Stimulated activated CD8-positive, alpha-beta memory T cell treated with anti-CD3 and anti-CD28 coated beads, Interleukin-7, amount 100 ng/mL, for 4 hours (primary cell): ENCODE results near the gene LY6G6F.

ENCODE experiments used
- DNase-seq, 2 donors: peaks; one replicate each; pipeline ENCODE4 v3.0.0-alpha.2; 2020; ENCODE audit warnings: low read depth in 2 of 2

Gene LY6G6F

DNA sequence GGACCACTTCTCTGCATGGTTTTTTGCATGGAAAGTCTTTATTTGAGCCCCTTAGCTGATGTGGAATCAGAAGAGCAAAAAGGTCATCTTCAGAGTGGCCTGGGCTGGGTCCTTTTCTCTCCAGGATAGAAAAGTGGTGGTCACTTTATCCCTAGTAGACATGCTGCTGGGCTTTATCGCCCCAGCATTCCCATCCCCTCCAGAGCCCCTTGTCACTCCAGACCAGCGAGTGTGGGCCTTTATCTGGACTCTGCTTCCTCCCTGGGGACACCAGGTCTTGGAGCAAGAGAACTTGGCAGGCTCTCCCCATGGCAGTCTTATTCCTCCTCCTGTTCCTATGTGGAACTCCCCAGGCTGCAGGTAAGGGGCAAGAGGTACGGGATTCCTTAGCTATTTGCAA lies at the start of gene LY6G6F:
Gene LY6G6F, plus strand, starts transcription at position 268 of the 400 bp plus-strand sequence. Its CDS starts 41 bp downstream, at position 309.
- no peak for DNase-seq

GRCh38 chr6:31657406-31658157 lies 49.1 kb upstream of the LY6G6F start:
- no peak for DNase-seq

DNA sequence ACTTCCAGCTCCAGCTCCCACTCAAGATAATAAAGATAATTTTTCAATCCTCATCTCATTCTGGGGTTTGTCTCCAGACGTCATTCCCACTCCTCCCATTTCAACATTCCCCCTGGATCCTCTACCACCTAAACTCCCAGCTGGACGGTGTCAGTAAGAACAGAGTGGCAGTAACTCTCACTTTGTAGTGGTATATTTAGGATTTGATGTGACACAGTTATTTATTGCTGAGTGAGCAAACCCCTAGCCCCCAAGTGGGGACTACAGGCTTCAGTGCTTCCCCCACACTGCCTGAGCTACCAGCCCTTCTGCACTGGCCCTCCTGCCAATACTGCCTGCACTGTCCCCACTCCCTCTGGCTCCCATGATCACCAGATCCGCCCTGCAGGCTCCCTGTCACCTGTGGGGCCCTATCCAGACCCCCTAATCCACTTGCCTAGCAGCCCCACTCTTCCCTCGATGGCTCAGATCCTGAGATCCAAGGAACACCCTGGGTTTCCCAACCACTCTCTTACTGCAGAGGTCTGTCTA lies 48.4 kb upstream of the LY6G6F start:
- no peak for DNase-seq

GRCh38 chr6:31658983-31659648 lies 47.5 kb upstream of the LY6G6F start:
- no peak for DNase-seq

DNA sequence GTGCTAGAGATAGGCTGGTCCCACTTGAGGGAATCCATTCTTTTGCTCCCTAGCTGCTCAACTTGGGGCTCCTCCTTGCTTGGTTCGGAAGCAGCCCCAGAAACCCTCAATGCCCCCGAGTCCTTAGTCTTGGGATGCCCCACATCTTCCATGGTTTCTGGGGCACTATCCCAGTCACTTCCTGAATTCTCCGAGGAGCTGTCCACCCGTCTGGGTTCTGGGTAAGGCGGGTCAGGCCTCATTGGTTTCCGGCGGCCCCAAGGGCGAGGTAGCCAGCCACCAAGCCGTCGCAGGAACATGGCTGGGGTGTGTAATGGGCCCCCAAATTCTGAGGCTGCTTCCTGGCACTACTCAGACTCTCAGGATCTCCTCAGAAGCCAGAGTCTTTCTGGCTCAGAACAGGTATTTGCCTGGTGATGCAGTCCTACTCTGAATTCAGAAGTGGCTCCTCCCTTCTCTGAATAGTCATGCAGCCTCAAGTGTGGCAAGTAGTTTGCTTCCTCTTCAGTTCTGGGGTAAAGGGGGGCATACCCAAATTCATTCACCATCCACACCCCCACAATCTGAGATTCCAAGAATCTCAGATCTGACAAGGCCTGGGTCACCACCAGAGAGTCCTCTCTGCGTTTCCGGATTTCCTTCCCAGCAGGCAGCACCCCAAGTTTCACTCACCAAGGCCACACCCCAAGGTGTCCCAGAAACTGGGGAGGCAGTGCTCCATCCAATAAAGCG lies 46.9 kb upstream of the LY6G6F start:
- no peak for DNase-seq

DNA sequence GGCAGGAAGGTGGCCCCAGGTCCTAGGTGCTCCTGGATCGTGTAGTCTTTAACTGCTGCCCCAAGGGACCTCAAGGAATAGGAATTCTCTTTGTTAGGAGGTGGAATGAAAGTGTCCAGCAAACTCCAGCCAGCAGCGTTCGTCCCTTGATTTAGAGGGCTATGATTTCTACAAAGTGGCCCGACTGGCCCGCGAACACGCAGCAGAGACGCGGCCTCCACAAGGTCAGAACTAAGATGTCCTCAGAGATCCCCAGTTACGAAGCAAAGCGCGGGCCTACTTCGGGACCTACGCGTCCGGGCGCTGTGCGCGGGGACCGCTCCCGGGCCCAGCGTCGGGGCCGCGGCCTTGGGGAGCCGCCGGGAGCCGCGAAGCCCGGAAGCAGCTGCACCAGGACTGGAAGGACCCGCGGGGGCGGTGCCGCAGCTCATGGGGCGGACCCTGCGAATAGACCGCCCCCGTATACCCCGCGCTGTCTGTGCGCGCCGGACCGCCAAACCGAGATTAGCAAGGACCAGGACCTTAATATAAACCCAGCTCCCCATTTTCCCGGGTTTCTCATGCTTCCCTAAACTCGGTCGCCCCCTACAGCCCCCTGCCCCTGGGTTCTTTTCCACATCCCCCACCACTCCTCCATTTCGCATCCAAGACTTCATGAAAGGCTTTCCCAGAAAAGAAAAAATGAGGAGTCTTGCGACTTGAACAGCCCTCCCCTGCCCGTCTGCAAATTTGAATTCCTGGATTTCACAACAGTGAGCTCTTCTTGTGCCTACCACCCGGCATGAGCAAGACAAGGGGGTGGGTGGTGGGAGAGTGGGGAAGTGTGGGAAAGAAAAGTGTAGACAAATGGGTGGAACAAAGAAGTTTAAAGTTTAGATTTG lies 46.0 kb upstream of the LY6G6F start, which contains the start of gene C6orf47:
Gene C6orf47, minus strand, starts transcription at position 398 of the 881 bp plus-strand sequence. CDS start 831 bp downstream, outside the sequence.
- DNase-seq = peak; percentile 48 to 76

GRCh38 chr6:31661262-31662123 lies 45.2 kb upstream of the LY6G6F start:
- no peak for DNase-seq

DNA sequence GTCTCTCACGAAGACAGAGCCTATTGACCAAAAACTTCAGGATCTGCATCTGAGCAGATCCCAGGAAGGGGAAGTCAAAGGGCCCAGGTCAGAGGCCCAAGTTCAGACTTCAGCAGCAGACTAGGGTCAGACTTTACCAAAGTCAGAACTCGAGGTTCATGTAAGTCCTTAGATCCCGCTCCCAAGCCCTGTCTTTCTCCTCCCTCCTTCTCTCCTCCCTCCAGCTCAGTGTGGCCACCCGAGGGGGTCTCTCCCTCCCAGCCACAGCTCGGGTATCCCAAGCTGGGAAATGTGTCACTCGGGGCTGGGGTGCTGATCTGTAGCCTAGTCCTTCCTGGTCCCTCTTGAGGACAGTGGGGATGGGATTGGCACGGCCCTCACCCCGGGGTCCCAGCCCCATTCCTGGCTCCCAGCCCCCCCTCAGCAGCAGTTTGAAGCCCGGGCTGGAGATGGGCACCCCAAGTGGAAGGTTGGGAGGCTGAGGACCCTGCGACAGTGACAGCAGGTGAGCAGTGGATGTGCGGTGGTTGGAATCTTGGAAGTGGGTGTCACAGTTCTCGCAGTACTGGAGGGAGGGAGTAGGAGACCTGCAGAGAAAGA lies 44.4 kb upstream of the LY6G6F start:
- DNase-seq = no peak

DNA sequence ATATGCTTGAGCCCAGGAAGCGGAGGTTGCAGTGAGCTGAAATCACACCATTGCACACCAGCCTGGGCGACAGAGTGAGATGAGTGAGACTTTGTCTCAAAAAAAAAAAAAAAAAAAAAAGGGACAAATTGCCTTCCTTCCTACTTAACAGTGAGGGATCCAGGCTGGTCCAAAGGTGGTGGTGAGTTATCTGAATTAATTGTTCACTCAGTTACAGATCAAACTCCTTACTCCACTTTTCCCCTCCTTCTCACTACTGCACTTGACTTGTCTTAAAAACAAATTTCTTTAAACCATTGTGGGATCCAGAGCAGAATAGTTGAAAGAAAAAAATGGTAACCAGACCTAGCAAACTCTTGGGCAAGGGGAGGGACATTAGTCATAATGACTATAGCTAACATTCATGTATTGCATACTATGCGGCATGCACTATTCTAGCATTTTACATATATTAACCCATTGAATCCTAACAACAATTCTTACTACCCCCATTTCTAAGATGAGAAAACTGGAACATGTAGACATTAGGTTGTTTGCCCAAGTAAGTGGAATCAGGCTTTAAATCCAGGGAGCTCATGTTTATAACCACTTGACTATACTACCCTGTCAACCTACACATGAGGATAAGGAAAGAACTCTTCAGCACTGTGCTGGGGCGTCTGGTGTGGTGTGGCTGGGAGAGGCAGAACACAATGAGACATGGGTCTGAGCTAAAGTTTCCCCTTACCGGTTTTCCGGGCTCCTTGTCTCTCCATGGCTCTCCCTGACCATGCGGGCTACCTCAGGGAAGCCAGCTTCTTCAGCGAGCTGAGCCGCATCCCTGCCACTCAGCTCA lies 43.3 kb upstream of the LY6G6F start:
- no peak for DNase-seq

DNA sequence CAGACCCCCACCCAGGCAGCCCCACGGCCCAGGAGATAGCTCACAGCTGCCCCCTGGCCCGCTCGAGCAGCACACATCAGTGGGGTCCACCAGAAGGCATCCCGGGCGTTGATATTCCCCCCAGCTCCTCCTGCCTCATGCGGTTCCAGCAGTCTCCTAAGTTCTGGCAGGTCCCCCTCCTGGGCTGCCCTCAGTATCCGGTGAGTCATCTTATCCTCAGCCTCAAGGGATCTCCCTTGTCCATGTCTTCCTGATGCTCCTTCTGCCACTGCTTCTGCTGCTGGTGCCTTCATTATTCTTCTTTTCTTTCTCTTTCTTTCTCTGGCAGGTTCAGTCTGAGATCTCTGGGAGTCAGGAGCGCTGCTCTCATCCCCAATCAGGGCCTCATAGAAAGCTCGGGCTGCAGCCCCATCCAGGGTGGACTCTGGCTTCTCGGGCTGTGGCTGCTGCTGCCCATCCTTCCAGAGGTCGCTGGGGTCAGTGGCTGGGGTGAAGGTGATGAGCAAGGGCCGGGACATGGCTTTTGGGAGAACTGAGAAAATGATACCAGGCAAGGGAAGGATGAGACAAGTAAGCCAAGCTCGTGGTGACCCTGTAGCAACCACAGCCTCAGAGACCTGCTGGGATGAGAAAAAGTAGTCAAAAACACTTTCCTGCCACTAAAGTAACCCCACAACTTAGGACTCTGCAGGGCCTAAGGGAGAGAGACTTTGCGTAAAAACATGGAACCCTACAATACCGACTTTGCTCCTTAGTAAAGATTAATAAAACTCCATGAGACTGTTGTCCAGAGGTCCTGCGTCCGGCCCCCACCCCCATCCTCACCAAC lies 42.5 kb upstream of the LY6G6F start:
- DNase-seq = no peak

- DNase-seq = peak; percentile 82 to 87
Measured at GRCh38 chr6:31664790-31665500, 41.7 kb upstream of the LY6G6F start, which contains the start of gene GPANK1. Gene GPANK1, minus strand, starts transcription at chr6:31664997. Its CDS starts 519 bp downstream, at chr6:31664478.

GRCh38 chr6:31665501-31666336 lies 40.9 kb upstream of the LY6G6F start, which contains the start of gene CSNK2B:
Gene CSNK2B, plus strand, starts transcription at chr6:31666080. Its CDS starts 752 bp downstream, at chr6:31666832.
- peak; percentile 98 for DNase-seq

- no peak for DNase-seq
Measured at GRCh38 chr6:31666337-31666965, 40.2 kb upstream of the LY6G6F start.

DNA sequence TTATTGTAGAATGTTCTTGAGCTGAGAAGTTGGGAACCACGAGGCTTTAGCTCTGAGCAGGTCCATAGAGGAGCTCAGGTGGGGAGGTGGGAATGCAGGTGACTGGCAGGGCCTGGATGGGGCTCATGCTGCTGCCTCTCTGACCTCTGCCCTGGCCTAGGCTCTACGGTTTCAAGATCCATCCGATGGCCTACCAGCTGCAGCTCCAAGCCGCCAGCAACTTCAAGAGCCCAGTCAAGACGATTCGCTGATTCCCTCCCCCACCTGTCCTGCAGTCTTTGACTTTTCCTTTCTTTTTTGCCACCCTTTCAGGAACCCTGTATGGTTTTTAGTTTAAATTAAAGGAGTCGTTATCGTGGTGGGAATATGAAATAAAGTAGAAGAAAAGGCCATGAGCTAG lies 37.0 kb upstream of the LY6G6F start, which contains the start of gene LY6G5B:
Gene LY6G5B, plus strand, starts transcription at position 301 of the 400 bp plus-strand sequence. CDS start 975 bp downstream, outside the sequence.
- DNase-seq = no peak

DNA sequence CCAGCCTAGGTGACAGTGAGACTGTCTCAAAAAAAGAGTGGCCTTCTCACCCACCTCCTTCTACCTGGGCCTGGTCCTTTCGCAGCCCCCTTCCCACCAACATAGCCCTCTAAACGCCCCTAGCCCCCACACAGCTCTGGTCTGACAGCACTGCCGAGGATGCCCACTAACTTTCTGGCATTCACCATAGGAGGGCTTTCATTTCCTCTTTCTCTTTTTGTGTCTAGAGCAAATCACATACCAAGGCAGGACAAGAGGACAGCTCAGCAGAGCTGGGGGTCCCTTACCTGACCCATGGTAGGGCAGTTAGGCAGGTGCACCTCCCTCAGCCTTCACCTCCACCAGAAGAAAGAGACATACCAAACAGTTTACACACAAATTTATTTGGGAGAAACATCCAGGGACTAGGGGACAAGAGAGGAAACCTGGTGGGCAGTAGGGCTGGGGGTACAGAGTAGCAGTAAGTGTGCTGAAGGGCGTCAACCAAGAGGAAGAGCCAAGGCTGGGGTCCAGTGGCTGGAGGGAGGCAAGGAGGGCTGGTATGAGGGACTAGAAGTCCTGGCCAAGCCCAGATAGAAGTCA lies 30.3 kb upstream of the LY6G6F start:
- no peak for DNase-seq
